ENCODE results near the gene ZDHHC11B.
"Not testable (repeated sequence)": the region's sequence is repeated elsewhere in the genome, so short reads cannot be mapped to it uniquely, and the experiment has no call there.

GRCh38 chr5:774854-775505 lies 9.5 kb downstream of the ZDHHC11B start:
- TF ChIP-seq, protein P1, sequence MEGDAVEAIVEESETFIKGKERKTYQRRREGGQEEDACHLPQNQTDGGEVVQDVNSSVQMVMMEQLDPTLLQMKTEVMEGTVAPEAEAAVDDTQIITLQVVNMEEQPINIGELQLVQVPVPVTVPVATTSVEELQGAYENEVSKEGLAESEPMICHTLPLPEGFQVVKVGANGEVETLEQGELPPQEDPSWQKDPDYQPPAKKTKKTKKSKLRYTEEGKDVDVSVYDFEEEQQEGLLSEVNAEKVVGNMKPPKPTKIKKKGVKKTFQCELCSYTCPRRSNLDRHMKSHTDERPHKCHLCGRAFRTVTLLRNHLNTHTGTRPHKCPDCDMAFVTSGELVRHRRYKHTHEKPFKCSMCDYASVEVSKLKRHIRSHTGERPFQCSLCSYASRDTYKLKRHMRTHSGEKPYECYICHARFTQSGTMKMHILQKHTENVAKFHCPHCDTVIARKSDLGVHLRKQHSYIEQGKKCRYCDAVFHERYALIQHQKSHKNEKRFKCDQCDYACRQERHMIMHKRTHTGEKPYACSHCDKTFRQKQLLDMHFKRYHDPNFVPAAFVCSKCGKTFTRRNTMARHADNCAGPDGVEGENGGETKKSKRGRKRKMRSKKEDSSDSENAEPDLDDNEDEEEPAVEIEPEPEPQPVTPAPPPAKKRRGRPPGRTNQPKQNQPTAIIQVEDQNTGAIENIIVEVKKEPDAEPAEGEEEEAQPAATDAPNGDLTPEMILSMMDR (IDR thresholded peaks at IDR 0.05), result not testable (repeated sequence)
- not testable (repeated sequence) for TF ChIP-seq POLR2A (IDR thresholded peaks at IDR 0.05); POLR2AphosphoS5 (IDR thresholded peaks at IDR 0.05; ENCODE audit: insufficient read depth in 1 of 2, low read depth in 1 of 2)
